K562 (cell line): ENCODE measurements around the gene ALX3.

ENCODE experiments used
- ADNP ChIP-seq: fragments of 200-800 bp; sonication (Bioruptor generic); IDR thresholded peaks from 2 replicates; pipeline ENCODE4 v1.6.1; 2016; ENCODE audit warnings: missing genetic modification characterization, missing compliant biosample characterization
- CTCF ChIP-seq, 3 experiments: IDR thresholded peaks in 2 of 3; conservative IDR thresholded peaks in 1 of 3; 2 replicates each; pipeline ENCODE4 v1.5.1; 2011 to 2012; ENCODE audit warnings: low read length in 3 of 3, mild to moderate bottlenecking in 3 of 3, control low read depth in 2 of 3, improper control_type of control experiment in 1 of 3, inconsistent platforms in 1 of 3, low read depth in 1 of 3, mixed read lengths in 1 of 3, moderate library complexity in 1 of 3; ENCODE audit not compliant: insufficient read depth in 2 of 3
- FOXA3 ChIP-seq, 2 experiments: fragments of 450-650 bp in 1 of 2; sonication (generic) in 1 of 2; formaldehyde crosslinking; IDR thresholded peaks in 1 of 2; conservative IDR thresholded peaks in 1 of 2; 2 replicates each; pipeline versions ENCODE4 v1.4.0 to v1.8.0; 2020 to 2022; ENCODE audit warnings: mild to moderate bottlenecking in 2 of 2, missing genetic modification reagents in 1 of 2
- FOXK2 ChIP-seq, 2 experiments: fragments of 450-650 bp; IDR thresholded peaks in 1 of 2; conservative IDR thresholded peaks in 1 of 2; 2 replicates each; pipeline ENCODE4 v1.6.1; 2016; ENCODE audit warnings: low read depth in 2 of 2, mild to moderate bottlenecking in 1 of 2
- HDAC3 ChIP-seq: fragments of 450-650 bp; IDR thresholded peaks from 2 replicates; pipeline ENCODE4 v1.6.1; 2018; ENCODE audit warnings: borderline replicate concordance, mild to moderate bottlenecking, moderate library complexity; ENCODE audit not compliant: partially characterized antibody
- HDAC6 ChIP-seq: IDR thresholded peaks from 2 replicates; pipeline ENCODE4 v1.6.1; 2012; ENCODE audit warnings: low read depth, mild to moderate bottlenecking, control low read depth, inconsistent platforms, low read length, moderate library complexity
- POLR2H ChIP-seq: IDR thresholded peaks from 2 replicates; pipeline ENCODE4 v1.6.1; 2016; ENCODE audit warnings: missing genetic modification characterization, low read depth, mild to moderate bottlenecking, control low read depth, missing compliant biosample characterization, moderate library complexity
- PRMT5 ChIP-seq: sonication (generic); formaldehyde crosslinking; IDR thresholded peaks from 2 replicates; pipeline ENCODE4 v1.5.0; 2020; ENCODE audit warnings: missing genetic modification reagents
- SP1 ChIP-seq: sonication (generic); formaldehyde crosslinking; IDR thresholded peaks from 2 replicates; pipeline ENCODE4 v1.8.1; 2022; ENCODE audit warnings: mild to moderate bottlenecking, missing genetic modification reagents
- TAF1 ChIP-seq: IDR thresholded peaks from 2 replicates; pipeline ENCODE4 v1.6.1; 2011; ENCODE audit warnings: mild to moderate bottlenecking, low read length, moderate library complexity; ENCODE audit not compliant: insufficient read depth, control insufficient read depth, severe bottlenecking; ENCODE audit errors: extremely low read depth
- ZNF121 ChIP-seq: sonication (generic); formaldehyde crosslinking; conservative IDR thresholded peaks from 2 replicates; pipeline ENCODE4 v1.8.0; 2022; ENCODE audit warnings: missing genetic modification reagents
- ZNF398 ChIP-seq: fragments of 250-450 bp; sonication (Bioruptor Pico); IDR thresholded peaks from 2 replicates; pipeline ENCODE4 v1.8.0; 2021; ENCODE audit warnings: moderate library complexity, mild to moderate bottlenecking, inconsistent platforms
- TF ChIP-seq, protein P1 (sequence below): sonication (generic); formaldehyde crosslinking; IDR thresholded peaks from 2 replicates; pipeline ENCODE4 v1.5.0; 2020; ENCODE audit warnings: missing genetic modification reagents

GRCh38 chr1:110017792-110018191 lies 52.7 kb downstream of the ALX3 start:
- TF ChIP-seq ADNP: no peak
- no peak for TF ChIP-seq CTCF (IDR thresholded peaks at IDR 0.05 in 2 of 3, conservative IDR thresholded peaks at IDR 0.05 in 1 of 3; ENCODE audit: insufficient read depth in 2 of 3, low read depth in 1 of 3, low read length in 3 of 3)
- TF ChIP-seq POLR2H (tag): no peak
- TF ChIP-seq ZNF398 (CRISPR knock-in tag): no peak
- TF ChIP-seq, protein P1, sequence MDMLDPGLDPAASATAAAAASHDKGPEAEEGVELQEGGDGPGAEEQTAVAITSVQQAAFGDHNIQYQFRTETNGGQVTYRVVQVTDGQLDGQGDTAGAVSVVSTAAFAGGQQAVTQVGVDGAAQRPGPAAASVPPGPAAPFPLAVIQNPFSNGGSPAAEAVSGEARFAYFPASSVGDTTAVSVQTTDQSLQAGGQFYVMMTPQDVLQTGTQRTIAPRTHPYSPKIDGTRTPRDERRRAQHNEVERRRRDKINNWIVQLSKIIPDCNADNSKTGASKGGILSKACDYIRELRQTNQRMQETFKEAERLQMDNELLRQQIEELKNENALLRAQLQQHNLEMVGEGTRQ (CRISPR knock-in tag): no peak
- no peak for TF ChIP-seq ZNF121 (CRISPR knock-in tag)
- no peak for TF ChIP-seq FOXA3 (CRISPR knock-in tag; conservative IDR thresholded peaks at IDR 0.05 in 1 of 2, IDR thresholded peaks at IDR 0.05 in 1 of 2)
- TF ChIP-seq TAF1: no peak
- no peak for TF ChIP-seq HDAC6
- TF ChIP-seq PRMT5 (CRISPR knock-in tag): no peak
- TF ChIP-seq FOXK2 (conservative IDR thresholded peaks at IDR 0.05 in 1 of 2, IDR thresholded peaks at IDR 0.05 in 1 of 2; ENCODE audit: low read depth in 2 of 2): no peak
- TF ChIP-seq SP1 (CRISPR knock-in tag): no peak
- no peak for TF ChIP-seq HDAC3
